ENCODE measurements around the gene PSG2. TPM values are rescaled to one million over a fixed set of nuclear protein-coding genes. Genes with fewer than 3 reads are reported as not detected.
"Not testable (repeated sequence)": the region's sequence is repeated elsewhere in the genome, so short reads cannot be mapped to it uniquely, and the experiment has no call there.

The PSG2 gene
- total and polyA plus RNA-seq, 11 donors = not detected

DNA sequence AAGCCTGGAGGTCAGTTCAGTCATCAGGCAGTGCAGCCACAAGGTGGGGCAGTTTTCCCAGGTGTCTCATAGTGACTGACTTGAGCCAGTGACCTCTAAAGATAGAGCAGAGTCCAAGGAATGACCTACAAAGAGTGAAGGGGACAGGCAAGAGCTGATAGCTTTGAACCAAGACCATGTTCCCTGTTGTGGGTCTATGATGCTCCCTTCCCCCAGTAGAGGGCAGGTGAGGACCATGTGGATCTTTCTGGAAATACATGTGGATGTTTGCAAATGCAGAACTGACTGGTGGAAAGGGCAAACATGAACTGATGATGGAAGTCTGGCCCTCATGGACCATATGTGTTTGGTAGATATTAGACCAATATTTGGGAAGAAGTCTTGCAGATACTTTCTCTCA, 62.9 kb downstream of the PSG2 start:
- H3K27me3 ChIP-seq; H3K27ac ChIP-seq; H3K9me3 ChIP-seq; H3K4me3 ChIP-seq; H3K4me1 ChIP-seq; H3K36me3 ChIP-seq; intact Hi-C loops (cut with DNase I); DNase-seq; ATAC-seq: not testable (repeated sequence)
- TF ChIP-seq, protein P1, sequence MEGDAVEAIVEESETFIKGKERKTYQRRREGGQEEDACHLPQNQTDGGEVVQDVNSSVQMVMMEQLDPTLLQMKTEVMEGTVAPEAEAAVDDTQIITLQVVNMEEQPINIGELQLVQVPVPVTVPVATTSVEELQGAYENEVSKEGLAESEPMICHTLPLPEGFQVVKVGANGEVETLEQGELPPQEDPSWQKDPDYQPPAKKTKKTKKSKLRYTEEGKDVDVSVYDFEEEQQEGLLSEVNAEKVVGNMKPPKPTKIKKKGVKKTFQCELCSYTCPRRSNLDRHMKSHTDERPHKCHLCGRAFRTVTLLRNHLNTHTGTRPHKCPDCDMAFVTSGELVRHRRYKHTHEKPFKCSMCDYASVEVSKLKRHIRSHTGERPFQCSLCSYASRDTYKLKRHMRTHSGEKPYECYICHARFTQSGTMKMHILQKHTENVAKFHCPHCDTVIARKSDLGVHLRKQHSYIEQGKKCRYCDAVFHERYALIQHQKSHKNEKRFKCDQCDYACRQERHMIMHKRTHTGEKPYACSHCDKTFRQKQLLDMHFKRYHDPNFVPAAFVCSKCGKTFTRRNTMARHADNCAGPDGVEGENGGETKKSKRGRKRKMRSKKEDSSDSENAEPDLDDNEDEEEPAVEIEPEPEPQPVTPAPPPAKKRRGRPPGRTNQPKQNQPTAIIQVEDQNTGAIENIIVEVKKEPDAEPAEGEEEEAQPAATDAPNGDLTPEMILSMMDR (IDR thresholded peaks at IDR 0.05) = peak in 2 of 12 donors; percentile 6 to 9

Other genes starting within 250 kb of the PSG2 start
- gene PSG1, start 203.0 kb downstream of the PSG2 start, total RNA-seq = not detected
- gene PSG1, start 203.0 kb downstream of the PSG2 start, polyA plus RNA-seq = not detected
- gene PSG6, start 164.8 kb downstream of the PSG2 start, total RNA-seq = not detected
- gene PSG6, start 164.8 kb downstream of the PSG2 start, polyA plus RNA-seq = not detected
- not detected for gene PSG7, start 145.5 kb downstream of the PSG2 start, total RNA-seq
- gene PSG7, start 145.5 kb downstream of the PSG2 start, polyA plus RNA-seq = not detected
- not detected for gene PSG11, start 56.2 kb downstream of the PSG2 start, total RNA-seq
- not detected for gene PSG11, start 56.2 kb downstream of the PSG2 start, polyA plus RNA-seq
- not detected for gene PSG5, start 103.8 kb upstream of the PSG2 start, total RNA-seq
- gene PSG5, start 103.8 kb upstream of the PSG2 start, polyA plus RNA-seq = not detected
- gene PSG4, start 122.9 kb upstream of the PSG2 start, total RNA-seq = not detected
- gene PSG4, start 122.9 kb upstream of the PSG2 start, polyA plus RNA-seq = not detected
- gene PSG9, start 186.8 kb upstream of the PSG2 start, total RNA-seq = not detected
- not detected for gene PSG9, start 186.8 kb upstream of the PSG2 start, polyA plus RNA-seq

All from heart left ventricle (tissue), 16 donors.